Measurements from ENCODE around the gene SRBD1. TPM values are rescaled to one million over a fixed set of nuclear protein-coding genes. Genes with fewer than 3 reads are reported as not detected.

Gene SRBD1
- total RNA-seq, 1 donor, result 22.4 TPM

GRCh38 chr2:45646289-45646688 lies 35.2 kb upstream of the SRBD1 start:
- no peak for DNase-seq (ENCODE audit: low read depth)
- H3K4me3 ChIP-seq (ENCODE audit: low read depth, low read length), result no peak overlapping the region
- no peak for TF ChIP-seq CTCF (IDR thresholded peaks at IDR 0.05; ENCODE audit: insufficient read depth, low read length)

- TF ChIP-seq CTCF (IDR thresholded peaks at IDR 0.05; ENCODE audit: insufficient read depth, low read length), result peak; percentile 69
- H3K4me3 ChIP-seq (ENCODE audit: low read depth, low read length), result peak overlapping the region; percentile 71
- peak; percentile 42 for DNase-seq (ENCODE audit: low read depth)
These were observed 32.8 kb upstream of the SRBD1 start for GRCh38 chr2:45643543-45644542.

GRCh38 chr2:45643095-45643494 lies 32.0 kb upstream of the SRBD1 start:
- no peak for TF ChIP-seq CTCF (IDR thresholded peaks at IDR 0.05; ENCODE audit: insufficient read depth, low read length)
- DNase-seq (ENCODE audit: low read depth), result peak; percentile 15
- peak overlapping the region; percentile 71 for H3K4me3 ChIP-seq (ENCODE audit: low read depth, low read length)

- H3K4me3 ChIP-seq (ENCODE audit: low read depth, low read length), result no peak overlapping the region
- no peak for TF ChIP-seq CTCF (IDR thresholded peaks at IDR 0.05; ENCODE audit: insufficient read depth, low read length)
These were observed 29.5 kb upstream of the SRBD1 start for GRCh38 chr2:45640576-45640975.

GRCh38 chr2:45637440-45637839 lies 26.4 kb upstream of the SRBD1 start:
- no peak for TF ChIP-seq CTCF (IDR thresholded peaks at IDR 0.05; ENCODE audit: insufficient read depth, low read length)
- DNase-seq (ENCODE audit: low read depth), result no peak
- H3K4me3 ChIP-seq (ENCODE audit: low read depth, low read length), result no peak overlapping the region

More at GRCh38 chr2:45640576-45640975, 29.5 kb upstream of the SRBD1 start:
- no peak for DNase-seq (ENCODE audit: low read depth)

- no peak for TF ChIP-seq CTCF (IDR thresholded peaks at IDR 0.05; ENCODE audit: insufficient read depth, low read length)
- no peak overlapping the region for H3K4me3 ChIP-seq (ENCODE audit: low read depth, low read length)
- no peak for DNase-seq (ENCODE audit: low read depth)
These were observed 24.9 kb upstream of the SRBD1 start for GRCh38 chr2:45636008-45636407.

Measured in fibroblast of the aortic adventitia (primary cell).